ENCODE results near the gene PAQR9. TPM values are rescaled to one million over a fixed set of nuclear protein-coding genes. Genes with fewer than 3 reads are reported as not detected.

Gene PAQR9
- total and polyA plus RNA-seq, 2 donors (not counting 3 experiments of a cell fraction or from before 2014, with no cell fraction given), result not detected

DNA sequence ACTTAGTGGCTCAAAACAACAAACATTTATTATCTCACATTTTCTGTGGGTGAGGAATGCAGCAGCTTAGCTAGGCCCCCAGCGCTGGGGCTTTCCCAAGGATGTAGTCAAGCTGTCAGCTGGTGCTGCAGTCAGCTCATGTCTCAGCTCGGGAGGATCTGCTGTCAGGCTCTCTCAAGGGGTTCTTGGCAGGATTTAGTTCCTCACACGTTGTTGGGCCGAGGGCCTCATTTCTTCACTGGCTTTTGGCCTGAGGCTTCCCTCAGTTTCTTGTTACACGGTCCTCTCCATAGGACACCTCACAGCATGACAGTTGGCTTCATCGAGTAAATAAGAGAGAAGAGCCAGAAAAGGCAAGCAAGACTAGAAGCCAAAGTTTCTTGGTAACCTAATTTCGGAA is 24.2 kb upstream of the PAQR9 start:
- intact Hi-C loops (cut with micrococcal nuclease), result loop anchor here (1.0 kb wide), 3 partner anchors 58 to 401 kb away; no protein-coding TSS in a partner anchor
- CTCF ChIA-PET, result interaction anchor here (0.9 to 2.6 kb wide), 10 partner anchors 9 to 862 kb away, joined by 3 to 50 read pairs (median 4); partner anchors contain the start of gene U2SURP

More for the DNA sequence above, 24.2 kb upstream of the PAQR9 start:
- Histone ChIP-seq H4K20me1 (replicated peaks; ENCODE audit: control insufficient read depth, extremely low read depth, insufficient read depth, low read length) (no peaks in the 10 kb centered on the region), H3K9me1 (replicated peaks; ENCODE audit: control insufficient read depth, extremely low read depth, insufficient read depth, low read length) (no peaks in the 10 kb centered on the region), H3K36me3 (ENCODE audit: control insufficient read depth in 2 of 2, extremely low read depth in 1 of 2, insufficient read depth in 2 of 2, low read length in 2 of 2) (no peaks in the 10 kb centered on the region), H3K4me1 (ENCODE audit: control insufficient read depth, extremely low read depth, insufficient read depth, low read length) (no peaks in the 10 kb centered on the region), H3K27ac (ENCODE audit: insufficient read depth, low read depth, low read length) (no peak overlapping the region), H3K27me3 (ENCODE audit: control insufficient read depth in 2 of 2, insufficient read depth in 2 of 2, low read length in 2 of 2) (peaks cover 6 to 12% of the 10 kb centered on the region in 2 experiments), H3K9me3 (replicated peaks; ENCODE audit: control insufficient read depth, insufficient read depth, low read length) (no peaks in the 10 kb centered on the region), H3K79me2 (ENCODE audit: control insufficient read depth, insufficient read depth, low read length) (no peaks in the 10 kb centered on the region), H3K4me3 (replicated peaks in 1 of 3; ENCODE audit: insufficient read depth in 1 of 3, low read depth in 1 of 3, low read length in 3 of 3) (no peak overlapping the region), H2AFZ (ENCODE audit: low read depth, low read length) (no peak overlapping the region), H3K9ac (replicated peaks; ENCODE audit: extremely low read depth, insufficient read depth, low read length) (no peak overlapping the region), H3K4me2 (ENCODE audit: insufficient read depth, low read length) (no peak overlapping the region)
- FAIRE-seq, result no peak
- DNase-seq (ENCODE audit: low read depth, low spot score), result no peak
- dilution Hi-C loops (cut with MboI; ENCODE audit: extremely low pct_ligation_motif_present, low sequenced_read_pairs), result no loop called here
- POLR2A ChIA-PET, result no interaction called here
- no TSS peak for BruUV-seq (replicated peaks)
- TF ChIP-seq, protein P1, sequence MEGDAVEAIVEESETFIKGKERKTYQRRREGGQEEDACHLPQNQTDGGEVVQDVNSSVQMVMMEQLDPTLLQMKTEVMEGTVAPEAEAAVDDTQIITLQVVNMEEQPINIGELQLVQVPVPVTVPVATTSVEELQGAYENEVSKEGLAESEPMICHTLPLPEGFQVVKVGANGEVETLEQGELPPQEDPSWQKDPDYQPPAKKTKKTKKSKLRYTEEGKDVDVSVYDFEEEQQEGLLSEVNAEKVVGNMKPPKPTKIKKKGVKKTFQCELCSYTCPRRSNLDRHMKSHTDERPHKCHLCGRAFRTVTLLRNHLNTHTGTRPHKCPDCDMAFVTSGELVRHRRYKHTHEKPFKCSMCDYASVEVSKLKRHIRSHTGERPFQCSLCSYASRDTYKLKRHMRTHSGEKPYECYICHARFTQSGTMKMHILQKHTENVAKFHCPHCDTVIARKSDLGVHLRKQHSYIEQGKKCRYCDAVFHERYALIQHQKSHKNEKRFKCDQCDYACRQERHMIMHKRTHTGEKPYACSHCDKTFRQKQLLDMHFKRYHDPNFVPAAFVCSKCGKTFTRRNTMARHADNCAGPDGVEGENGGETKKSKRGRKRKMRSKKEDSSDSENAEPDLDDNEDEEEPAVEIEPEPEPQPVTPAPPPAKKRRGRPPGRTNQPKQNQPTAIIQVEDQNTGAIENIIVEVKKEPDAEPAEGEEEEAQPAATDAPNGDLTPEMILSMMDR (IDR thresholded peaks at IDR 0.05; ENCODE audit: extremely low read depth in 1 of 2, insufficient read depth in 1 of 2, low read depth in 1 of 2, low read length in 2 of 2), result no peak
- TF ChIP-seq, protein P2, sequence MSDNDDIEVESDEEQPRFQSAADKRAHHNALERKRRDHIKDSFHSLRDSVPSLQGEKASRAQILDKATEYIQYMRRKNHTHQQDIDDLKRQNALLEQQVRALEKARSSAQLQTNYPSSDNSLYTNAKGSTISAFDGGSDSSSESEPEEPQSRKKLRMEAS (IDR thresholded peaks at IDR 0.05; ENCODE audit: insufficient read depth, insufficient read length), result no peak
- TF ChIP-seq POLR2AphosphoS5 (IDR thresholded peaks at IDR 0.05; ENCODE audit: insufficient read depth, low read depth, low read length), result no peak
- no peak for TF ChIP-seq JUN (IDR thresholded peaks at IDR 0.05; ENCODE audit: borderline replicate concordance, insufficient read depth, insufficient read length, low read depth)
- TF ChIP-seq POLR2A (IDR thresholded peaks at IDR 0.05; ENCODE audit: low read depth, low read length), result no peak
- no peak for TF ChIP-seq EZH2 (IDR thresholded peaks at IDR 0.05; ENCODE audit: borderline replicate concordance, low read depth, low read length, severe bottlenecking)
- TF ChIP-seq FOS (IDR thresholded peaks at IDR 0.05; ENCODE audit: borderline replicate concordance, insufficient read depth, low read length), result no peak
- no peak for TF ChIP-seq GATA2 (IDR thresholded peaks at IDR 0.05; ENCODE audit: insufficient read depth, insufficient read length, low read depth, low read length)
- TF ChIP-seq MYC (IDR thresholded peaks at IDR 0.05; ENCODE audit: low read depth, low read length), result no peak

Measured in endothelial cell of umbilical vein (primary cell).